ENCODE measurements around the gene KLHDC8A.
A peak's percentile ranks its signal among the peaks of the same experiment; 100 is the strongest.
"Not testable (repeated sequence)": the region's sequence is repeated elsewhere in the genome, so short reads cannot be mapped to it uniquely, and the experiment has no call there.

The KLHDC8A gene

GRCh38 chr1:205317311-205317917 lies 39.3 kb downstream of the KLHDC8A start:
- DNase-seq: peak; percentile 38

GRCh38 chr1:205316161-205316566 lies 40.6 kb downstream of the KLHDC8A start:
- no peak for DNase-seq

- DNase-seq: no peak
These were observed 41.6 kb downstream of the KLHDC8A start for GRCh38 chr1:205315008-205315618.

- peak; percentile 37 for DNase-seq
These were observed 43.0 kb downstream of the KLHDC8A start for GRCh38 chr1:205313563-205314308.

GRCh38 chr1:205312866-205313562 lies 43.7 kb downstream of the KLHDC8A start:
- DNase-seq: no peak

- DNase-seq: no peak
These were observed 45.6 kb downstream of the KLHDC8A start for GRCh38 chr1:205310976-205311704.

- no peak for DNase-seq
These were observed 47.0 kb downstream of the KLHDC8A start for GRCh38 chr1:205309741-205310140.

- DNase-seq: no peak
These were observed 49.7 kb downstream of the KLHDC8A start for GRCh38 chr1:205306929-205307566.

- no peak for DNase-seq
These were observed 52.0 kb downstream of the KLHDC8A start for GRCh38 chr1:205304695-205305070.

GRCh38 chr1:205304046-205304694 lies 52.6 kb downstream of the KLHDC8A start:
- no peak for DNase-seq

GRCh38 chr1:205303247-205303888 lies 53.4 kb downstream of the KLHDC8A start:
- no peak for DNase-seq

- no peak for DNase-seq
These were observed 54.7 kb downstream of the KLHDC8A start for GRCh38 chr1:205301842-205302588.

GRCh38 chr1:205301205-205301821 lies 55.4 kb downstream of the KLHDC8A start:
- DNase-seq: no peak

GRCh38 chr1:205300149-205300548 lies 56.6 kb downstream of the KLHDC8A start:
- DNase-seq: no peak

GRCh38 chr1:205298191-205298994 lies 58.3 kb downstream of the KLHDC8A start:
- DNase-seq: no peak

GRCh38 chr1:205297546-205298177 lies 59.1 kb downstream of the KLHDC8A start:
- DNase-seq: not testable (repeated sequence)

GRCh38 chr1:205296154-205296553 lies 60.6 kb downstream of the KLHDC8A start:
- no peak for DNase-seq

- DNase-seq: no peak
These were observed 61.8 kb downstream of the KLHDC8A start for GRCh38 chr1:205294934-205295333.

Data from NCI-H1436 treated with DMSO at 0.1 percent for 48 hours (cell line).